Measurements from ENCODE around the gene QKI. TPM values are rescaled to one million over a fixed set of nuclear protein-coding genes. Genes with fewer than 3 reads are reported as not detected.

QKI gene
- total and polyA plus RNA-seq, 2 donors (not counting 3 experiments of a cell fraction or from before 2014, with no cell fraction given): 178 to 232 TPM

- BruUV-seq (replicated peaks): no TSS peak
- H3K4me2 ChIP-seq (ENCODE audit: insufficient read depth, low read length): no peak overlapping the region
- FAIRE-seq (no peak), DNase-seq (ENCODE audit: low read depth, low spot score) (no peak)
- H3K9me3 ChIP-seq (replicated peaks; ENCODE audit: control insufficient read depth, insufficient read depth, low read length): no peaks in the 10 kb centered on the region
- ChIA-PET POLR2A (no interaction called here), CTCF (interaction anchor here (1.3 to 2.6 kb wide), 2 partner anchors 7 to 27 kb away, joined by 3 to 8 read pairs; no protein-coding TSS in a partner anchor)
- H4K20me1 ChIP-seq (replicated peaks; ENCODE audit: control insufficient read depth, extremely low read depth, insufficient read depth, low read length): peaks cover 31% of the 10 kb centered on the region
- H3K36me3 ChIP-seq (ENCODE audit: control insufficient read depth in 2 of 2, extremely low read depth in 1 of 2, insufficient read depth in 2 of 2, low read length in 2 of 2): no peaks in the 10 kb centered on the region
- peaks cover under 1% of the 10 kb centered on the region for H3K9me1 ChIP-seq (replicated peaks; ENCODE audit: control insufficient read depth, extremely low read depth, insufficient read depth, low read length)
- no peak overlapping the region for H2AFZ ChIP-seq (ENCODE audit: low read depth, low read length)
- H3K79me2 ChIP-seq (ENCODE audit: control insufficient read depth, insufficient read depth, low read length): peaks cover 95% of the 10 kb centered on the region
- dilution Hi-C loops (cut with MboI; ENCODE audit: extremely low pct_ligation_motif_present, low sequenced_read_pairs): no loop called here
- H3K4me3 ChIP-seq (replicated peaks in 1 of 3; ENCODE audit: insufficient read depth in 1 of 3, low read depth in 1 of 3, low read length in 3 of 3): no peak overlapping the region
- peaks cover 14% of the 10 kb centered on the region for H3K4me1 ChIP-seq (ENCODE audit: control insufficient read depth, extremely low read depth, insufficient read depth, low read length)
- no peak overlapping the region for H3K9ac ChIP-seq (replicated peaks; ENCODE audit: extremely low read depth, insufficient read depth, low read length)
- intact Hi-C loops (cut with micrococcal nuclease): no loop called here
- TF ChIP-seq POLR2AphosphoS5 (IDR thresholded peaks at IDR 0.05; ENCODE audit: insufficient read depth, low read depth, low read length): no peak
- TF ChIP-seq GATA2 (IDR thresholded peaks at IDR 0.05; ENCODE audit: insufficient read depth, insufficient read length, low read depth, low read length): no peak
- TF ChIP-seq EZH2 (IDR thresholded peaks at IDR 0.05; ENCODE audit: borderline replicate concordance, low read depth, low read length, severe bottlenecking): no peak
- no peak for TF ChIP-seq CTCF (IDR thresholded peaks at IDR 0.05; ENCODE audit: extremely low read depth in 1 of 2, insufficient read depth in 1 of 2, low read depth in 1 of 2, low read length in 2 of 2)
- TF ChIP-seq FOS (IDR thresholded peaks at IDR 0.05; ENCODE audit: borderline replicate concordance, insufficient read depth, low read length): no peak
- TF ChIP-seq JUN (IDR thresholded peaks at IDR 0.05; ENCODE audit: borderline replicate concordance, insufficient read depth, insufficient read length, low read depth): no peak
- TF ChIP-seq POLR2A (IDR thresholded peaks at IDR 0.05; ENCODE audit: low read depth, low read length): no peak
- TF ChIP-seq MYC (IDR thresholded peaks at IDR 0.05; ENCODE audit: low read depth, low read length): no peak
- TF ChIP-seq MAX (IDR thresholded peaks at IDR 0.05; ENCODE audit: insufficient read depth, insufficient read length): no peak
- no peaks in the 10 kb centered on the region for H3K27me3 ChIP-seq (ENCODE audit: control insufficient read depth in 2 of 2, insufficient read depth in 2 of 2, low read length in 2 of 2)
- no peak overlapping the region for H3K27ac ChIP-seq (ENCODE audit: insufficient read depth, low read depth, low read length)
Observed at GRCh38 chr6:163527291-163527690, 112.8 kb downstream of the QKI start.

All from endothelial cell of umbilical vein (primary cell).